HUDEP-2 (cell line): ENCODE data around the gene MTF2.
"Not testable (repeated sequence)": the region's sequence is repeated elsewhere in the genome, so short reads cannot be mapped to it uniquely, and the experiment has no call there.

Experiments used
- DNase-seq, 76 experiments: peaks; one replicate each; lab custom pipeline; 2025; ENCODE audit not compliant: unreplicated experiment in 76 of 76; lab: John Stamatoyannopoulos, UW

Gene MTF2

GRCh38 chr1:93137604-93138292 lies 58.7 kb downstream of the MTF2 start:
- no peak for DNase-seq

GRCh38 chr1:93140106-93140505 lies 61.0 kb downstream of the MTF2 start:
- DNase-seq = no peak

GRCh38 chr1:93142161-93142560 lies 63.1 kb downstream of the MTF2 start:
- DNase-seq = no peak

- no peak for DNase-seq
Observed at GRCh38 chr1:93143136-93143535, 64.1 kb downstream of the MTF2 start.

- DNase-seq = no peak
Observed at GRCh38 chr1:93143769-93144168, 64.7 kb downstream of the MTF2 start.

- no peak for DNase-seq
Observed at GRCh38 chr1:93148001-93148400, 68.9 kb downstream of the MTF2 start.

- DNase-seq = no peak
Observed at GRCh38 chr1:93150729-93151128, 71.6 kb downstream of the MTF2 start.

- no peak for DNase-seq
Observed at GRCh38 chr1:93151474-93151873, 72.4 kb downstream of the MTF2 start.

- no peak for DNase-seq
Observed at GRCh38 chr1:93152835-93153234, 73.8 kb downstream of the MTF2 start.

- no peak for DNase-seq
Observed at GRCh38 chr1:93154898-93155297, 75.8 kb downstream of the MTF2 start.

GRCh38 chr1:93155335-93155734 lies 76.3 kb downstream of the MTF2 start:
- DNase-seq = no peak

- DNase-seq = no peak
Observed at GRCh38 chr1:93159337-93159736, 80.3 kb downstream of the MTF2 start.

- DNase-seq = not testable (repeated sequence)
Observed at GRCh38 chr1:93163314-93163713, 84.2 kb downstream of the MTF2 start.

- DNase-seq = no peak
Observed at GRCh38 chr1:93164816-93165215, 85.7 kb downstream of the MTF2 start.

GRCh38 chr1:93165895-93166294 lies 86.8 kb downstream of the MTF2 start:
- DNase-seq = not testable (repeated sequence)

GRCh38 chr1:93167006-93167405 lies 87.9 kb downstream of the MTF2 start:
- no peak for DNase-seq

GRCh38 chr1:93170141-93170678 lies 91.1 kb downstream of the MTF2 start:
- DNase-seq = not testable (repeated sequence)

- no peak for DNase-seq
Observed at GRCh38 chr1:93171549-93172034, 92.5 kb downstream of the MTF2 start.

- DNase-seq = no peak
Observed at GRCh38 chr1:93172778-93173177, 93.7 kb downstream of the MTF2 start.

- not testable (repeated sequence) for DNase-seq
Observed at GRCh38 chr1:93174638-93175037, 95.6 kb downstream of the MTF2 start.

GRCh38 chr1:93177991-93178390 lies 98.9 kb downstream of the MTF2 start:
- DNase-seq = peak in 1 of 76 experiments; percentile 10

- DNase-seq = peak in 1 of 76 experiments; percentile 5
Observed at GRCh38 chr1:93178418-93178817, 99.3 kb downstream of the MTF2 start.
